OCI-LY3 (cell line): ENCODE measurements around the gene TINAG.
A peak's percentile ranks its signal among the peaks of the same experiment; 100 is the strongest.

Experiments
- H2AFZ ChIP-seq: fragments of 200-600, 300-600 bp; shearing (Covaris generic); 2 replicates; pipeline ENCODE4 v1.6.0; 2014; ENCODE audit warnings: antibody characterized with exemption, low read depth, low read length
- H3K27ac ChIP-seq: fragments of 200-600, 300-600 bp; sonication (generic); 2 replicates; pipeline ENCODE4 v1.5.1; 2014; ENCODE audit warnings: mild to moderate bottlenecking, low read length, moderate library complexity, mixed read lengths
- H3K27me3 ChIP-seq: fragments of 200-600, 300-600 bp; sonication (generic); 2 replicates; pipeline ENCODE4 v1.6.1; 2014; ENCODE audit warnings: low read depth, low read length, mixed read lengths
- H3K36me3 ChIP-seq: fragments of 200-600, 300-600 bp; sonication (generic); replicated peaks from 2 replicates; pipeline ENCODE3; 2014; ENCODE audit warnings: low read depth, low read length, mixed read lengths
- H3K4me1 ChIP-seq: fragments of 300-600, 200-600 bp; sonication (generic); 2 replicates; pipeline ENCODE4 v1.6.1; 2014; ENCODE audit warnings: low read length, mixed read lengths
- H3K4me2 ChIP-seq: fragments of 200-600, 300-600 bp; sonication (generic); 2 replicates; pipeline ENCODE4 v1.6.1; 2014; ENCODE audit warnings: low read length, mixed read lengths
- H3K4me3 ChIP-seq: fragments of 300-600, 200-600 bp; sonication (generic); 2 replicates; pipeline ENCODE4 v1.5.1; 2014; ENCODE audit warnings: antibody characterized with exemption, mild to moderate bottlenecking, low read length, moderate library complexity
- H3K79me2 ChIP-seq: fragments of 300-600, 200-600 bp; shearing (Covaris generic); 2 replicates; pipeline ENCODE4 v1.6.1; 2014; ENCODE audit warnings: mild to moderate bottlenecking, low read length, mixed read lengths
- H3K9ac ChIP-seq: fragments of 300-600, 200-600 bp; shearing (Covaris generic); 2 replicates; pipeline ENCODE4 v1.6.0; 2014; ENCODE audit warnings: mild to moderate bottlenecking, low read length, moderate library complexity
- H3K9me3 ChIP-seq: fragments of 200-600, 300-600 bp; shearing (Covaris generic); 2 replicates; pipeline ENCODE4 v1.6.1; 2014; ENCODE audit warnings: low read length, mixed read lengths; ENCODE audit not compliant: insufficient read depth
- H4K20me1 ChIP-seq: fragments of 200-600, 300-600 bp; sonication (generic); 2 replicates; pipeline ENCODE4 v1.6.1; 2016; ENCODE audit warnings: low read length, mixed read lengths; ENCODE audit not compliant: insufficient read depth
- EZH2phosphoT487 ChIP-seq: fragments of 200-600 bp; shearing (Covaris generic); IDR thresholded peaks from 2 replicates; pipeline ENCODE4 v1.6.1; 2018; ENCODE audit warnings: antibody characterized with exemption, mixed run types, low read depth
- TF ChIP-seq, protein P1 (sequence below): fragments of 200-600, 300-600 bp; sonication (generic); IDR thresholded peaks from 2 replicates; pipeline ENCODE4 v1.5.1; 2014; ENCODE audit warnings: antibody characterized with exemption, low read length, low read depth

Gene TINAG

DNA sequence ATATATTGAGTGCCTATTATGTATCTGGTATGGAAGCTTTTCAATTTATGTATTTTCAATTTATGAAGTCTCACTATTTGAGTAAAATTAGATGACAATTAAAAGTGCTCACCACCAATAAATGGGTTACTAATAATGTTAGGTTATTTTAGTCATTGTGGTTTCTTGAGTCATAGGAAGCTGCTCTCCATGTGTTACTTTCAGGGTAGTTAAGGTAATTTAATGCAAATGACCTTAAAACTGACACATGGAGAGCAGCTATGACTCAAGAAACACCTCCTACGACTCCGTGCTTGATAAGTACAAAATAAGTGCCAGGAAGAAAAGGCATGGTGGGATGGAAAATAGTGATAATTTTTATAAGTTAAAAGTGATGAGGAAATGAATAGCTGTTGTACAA lies 16.5 kb upstream of the TINAG start:
- H3K36me3 ChIP-seq, result no peaks in the 10 kb centered on the region
- H3K4me3 ChIP-seq, result peak overlapping the region; percentile 73
- H3K4me2 ChIP-seq, result peak overlapping the region; percentile 99
- H3K79me2 ChIP-seq, result no peaks in the 10 kb centered on the region
- peak overlapping the region; percentile 33; the same call in 1 of the 2 replicates for H3K9ac ChIP-seq
- TF ChIP-seq EZH2phosphoT487, result peak; percentile 67; the same call in 1 of the 2 replicates
- TF ChIP-seq, protein P1, sequence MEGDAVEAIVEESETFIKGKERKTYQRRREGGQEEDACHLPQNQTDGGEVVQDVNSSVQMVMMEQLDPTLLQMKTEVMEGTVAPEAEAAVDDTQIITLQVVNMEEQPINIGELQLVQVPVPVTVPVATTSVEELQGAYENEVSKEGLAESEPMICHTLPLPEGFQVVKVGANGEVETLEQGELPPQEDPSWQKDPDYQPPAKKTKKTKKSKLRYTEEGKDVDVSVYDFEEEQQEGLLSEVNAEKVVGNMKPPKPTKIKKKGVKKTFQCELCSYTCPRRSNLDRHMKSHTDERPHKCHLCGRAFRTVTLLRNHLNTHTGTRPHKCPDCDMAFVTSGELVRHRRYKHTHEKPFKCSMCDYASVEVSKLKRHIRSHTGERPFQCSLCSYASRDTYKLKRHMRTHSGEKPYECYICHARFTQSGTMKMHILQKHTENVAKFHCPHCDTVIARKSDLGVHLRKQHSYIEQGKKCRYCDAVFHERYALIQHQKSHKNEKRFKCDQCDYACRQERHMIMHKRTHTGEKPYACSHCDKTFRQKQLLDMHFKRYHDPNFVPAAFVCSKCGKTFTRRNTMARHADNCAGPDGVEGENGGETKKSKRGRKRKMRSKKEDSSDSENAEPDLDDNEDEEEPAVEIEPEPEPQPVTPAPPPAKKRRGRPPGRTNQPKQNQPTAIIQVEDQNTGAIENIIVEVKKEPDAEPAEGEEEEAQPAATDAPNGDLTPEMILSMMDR, result no peak
- H3K4me1 ChIP-seq, result peaks cover 42% of the 10 kb centered on the region
- H3K9me3 ChIP-seq, result no peaks in the 10 kb centered on the region
- no peak overlapping the region for H2AFZ ChIP-seq
- no peaks in the 10 kb centered on the region for H4K20me1 ChIP-seq
- peaks cover 46% of the 10 kb centered on the region for H3K27me3 ChIP-seq
- peak overlapping the region; percentile 73 for H3K27ac ChIP-seq

GRCh38 chr6:54294965-54295532 lies 13.2 kb upstream of the TINAG start:
- no peak for TF ChIP-seq EZH2phosphoT487
- TF ChIP-seq, protein P1, result no peak
- H2AFZ ChIP-seq, result no peak overlapping the region
- H3K4me2 ChIP-seq, result no peak overlapping the region
- no peak overlapping the region for H3K4me3 ChIP-seq
- no peaks in the 10 kb centered on the region for H3K36me3 ChIP-seq
- H3K4me1 ChIP-seq, result peaks cover 41% of the 10 kb centered on the region
- H3K79me2 ChIP-seq, result no peaks in the 10 kb centered on the region
- no peak overlapping the region for H3K9ac ChIP-seq
- no peak overlapping the region for H3K27ac ChIP-seq
- H3K9me3 ChIP-seq, result no peaks in the 10 kb centered on the region
- H4K20me1 ChIP-seq, result no peaks in the 10 kb centered on the region
- peaks cover 26% of the 10 kb centered on the region for H3K27me3 ChIP-seq

- H2AFZ ChIP-seq, result no peak overlapping the region
- TF ChIP-seq, protein P1, result no peak
- TF ChIP-seq EZH2phosphoT487, result no peak
These were observed 8.5 kb upstream of the TINAG start for GRCh38 chr6:54299542-54300269.

DNA sequence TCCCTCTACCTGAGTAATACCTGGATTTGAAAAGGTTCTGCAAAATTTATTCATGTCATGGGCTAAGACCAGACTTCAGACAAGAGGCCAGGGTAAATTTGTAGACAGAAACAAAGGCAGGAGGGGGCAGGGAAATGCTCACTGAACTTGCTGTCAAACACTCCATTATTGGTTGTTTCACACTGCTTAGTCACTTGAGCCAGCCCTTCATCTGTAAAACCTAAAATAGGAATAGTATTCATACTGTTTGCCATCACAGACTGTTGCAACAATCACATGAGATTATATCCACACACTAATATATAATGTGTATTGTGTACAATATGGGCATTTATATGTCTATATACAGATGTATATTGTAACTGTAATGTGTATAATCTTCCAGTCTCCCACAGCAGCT lies 6.5 kb upstream of the TINAG start:
- Histone ChIP-seq H3K4me2 (no peak overlapping the region), H3K36me3 (no peaks in the 10 kb centered on the region), H2AFZ (no peak overlapping the region), H3K9ac (no peak overlapping the region), H4K20me1 (no peaks in the 10 kb centered on the region), H3K4me1 (no peaks in the 10 kb centered on the region), H3K79me2 (no peaks in the 10 kb centered on the region), H3K27ac (no peak overlapping the region), H3K27me3 (no peaks in the 10 kb centered on the region), H3K9me3 (no peaks in the 10 kb centered on the region), H3K4me3 (no peak overlapping the region)
- TF ChIP-seq, protein P1, result no peak
- no peak for TF ChIP-seq EZH2phosphoT487

More at GRCh38 chr6:54299542-54300269, 8.5 kb upstream of the TINAG start:
- Histone ChIP-seq H3K27ac (no peak overlapping the region), H4K20me1 (no peaks in the 10 kb centered on the region), H3K36me3 (no peaks in the 10 kb centered on the region), H3K79me2 (no peaks in the 10 kb centered on the region), H3K27me3 (peaks cover 2% of the 10 kb centered on the region), H3K4me2 (no peak overlapping the region), H3K4me1 (no peaks in the 10 kb centered on the region), H3K9ac (no peak overlapping the region), H3K9me3 (no peaks in the 10 kb centered on the region), H3K4me3 (no peak overlapping the region)
